ENCODE data around the gene SLC25A6. TPM values are rescaled to one million over a fixed set of nuclear protein-coding genes. Genes with fewer than 3 reads are reported as not detected.

Gene SLC25A6
- total and polyA plus RNA-seq, 2 donors (not counting 3 experiments of a cell fraction or from before 2014, with no cell fraction given), result 410 to 1,153 TPM

DNA sequence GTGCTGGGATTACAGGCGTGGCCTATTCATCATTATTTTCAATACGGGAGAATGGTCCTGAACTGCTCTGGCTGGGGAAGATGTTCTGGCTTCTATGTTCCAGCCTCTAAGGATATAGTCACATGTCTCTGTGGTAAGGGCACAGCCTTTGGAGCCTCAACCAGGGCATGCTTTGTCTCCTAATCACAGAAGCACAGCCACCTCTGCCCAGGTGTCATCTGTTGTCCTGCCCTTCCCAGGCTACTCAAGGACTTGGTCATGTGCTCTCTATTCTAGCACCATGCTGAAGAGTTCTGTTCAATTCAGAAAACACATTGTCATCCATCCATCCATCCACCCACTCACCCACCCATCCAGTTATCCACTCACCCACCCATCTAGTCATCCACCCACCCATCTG is 31.3 kb upstream of the SLC25A6 start:
- DNase-seq (ENCODE audit: low read depth, low spot score) (no peak), FAIRE-seq (no peak)
- no TSS peak for BruUV-seq (replicated peaks)
- no peak overlapping the region for H3K4me2 ChIP-seq (ENCODE audit: insufficient read depth, low read length)
- H3K9me1 ChIP-seq (replicated peaks; ENCODE audit: control insufficient read depth, extremely low read depth, insufficient read depth, low read length), result no peaks in the 10 kb centered on the region
- H3K4me3 ChIP-seq (replicated peaks in 1 of 3; ENCODE audit: insufficient read depth in 1 of 3, low read depth in 1 of 3, low read length in 3 of 3), result no peak overlapping the region
- ChIA-PET CTCF (no interaction called here), POLR2A (no interaction called here)
- dilution Hi-C loops (cut with MboI; ENCODE audit: extremely low pct_ligation_motif_present, low sequenced_read_pairs), result no loop called here
- H3K36me3 ChIP-seq (ENCODE audit: control insufficient read depth in 2 of 2, extremely low read depth in 1 of 2, insufficient read depth in 2 of 2, low read length in 2 of 2), result peaks cover 2 to 8% of the 10 kb centered on the region in 2 experiments
- TF ChIP-seq, protein P1, sequence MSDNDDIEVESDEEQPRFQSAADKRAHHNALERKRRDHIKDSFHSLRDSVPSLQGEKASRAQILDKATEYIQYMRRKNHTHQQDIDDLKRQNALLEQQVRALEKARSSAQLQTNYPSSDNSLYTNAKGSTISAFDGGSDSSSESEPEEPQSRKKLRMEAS (IDR thresholded peaks at IDR 0.05; ENCODE audit: insufficient read depth, insufficient read length), result no peak
- TF ChIP-seq MYC (IDR thresholded peaks at IDR 0.05; ENCODE audit: low read depth, low read length) (no peak), FOS (IDR thresholded peaks at IDR 0.05; ENCODE audit: borderline replicate concordance, insufficient read depth, low read length) (no peak), GATA2 (IDR thresholded peaks at IDR 0.05; ENCODE audit: insufficient read depth, insufficient read length, low read depth, low read length) (no peak), EZH2 (IDR thresholded peaks at IDR 0.05; ENCODE audit: borderline replicate concordance, low read depth, low read length, severe bottlenecking) (no peak), POLR2AphosphoS5 (IDR thresholded peaks at IDR 0.05; ENCODE audit: insufficient read depth, low read depth, low read length) (no peak), JUN (IDR thresholded peaks at IDR 0.05; ENCODE audit: borderline replicate concordance, insufficient read depth, insufficient read length, low read depth) (no peak), POLR2A (IDR thresholded peaks at IDR 0.05; ENCODE audit: low read depth, low read length) (no peak)
- TF ChIP-seq, protein P2, sequence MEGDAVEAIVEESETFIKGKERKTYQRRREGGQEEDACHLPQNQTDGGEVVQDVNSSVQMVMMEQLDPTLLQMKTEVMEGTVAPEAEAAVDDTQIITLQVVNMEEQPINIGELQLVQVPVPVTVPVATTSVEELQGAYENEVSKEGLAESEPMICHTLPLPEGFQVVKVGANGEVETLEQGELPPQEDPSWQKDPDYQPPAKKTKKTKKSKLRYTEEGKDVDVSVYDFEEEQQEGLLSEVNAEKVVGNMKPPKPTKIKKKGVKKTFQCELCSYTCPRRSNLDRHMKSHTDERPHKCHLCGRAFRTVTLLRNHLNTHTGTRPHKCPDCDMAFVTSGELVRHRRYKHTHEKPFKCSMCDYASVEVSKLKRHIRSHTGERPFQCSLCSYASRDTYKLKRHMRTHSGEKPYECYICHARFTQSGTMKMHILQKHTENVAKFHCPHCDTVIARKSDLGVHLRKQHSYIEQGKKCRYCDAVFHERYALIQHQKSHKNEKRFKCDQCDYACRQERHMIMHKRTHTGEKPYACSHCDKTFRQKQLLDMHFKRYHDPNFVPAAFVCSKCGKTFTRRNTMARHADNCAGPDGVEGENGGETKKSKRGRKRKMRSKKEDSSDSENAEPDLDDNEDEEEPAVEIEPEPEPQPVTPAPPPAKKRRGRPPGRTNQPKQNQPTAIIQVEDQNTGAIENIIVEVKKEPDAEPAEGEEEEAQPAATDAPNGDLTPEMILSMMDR (IDR thresholded peaks at IDR 0.05; ENCODE audit: extremely low read depth in 1 of 2, insufficient read depth in 1 of 2, low read depth in 1 of 2, low read length in 2 of 2), result no peak
- no peak overlapping the region for H3K9ac ChIP-seq (replicated peaks; ENCODE audit: extremely low read depth, insufficient read depth, low read length)
- H3K79me2 ChIP-seq (ENCODE audit: control insufficient read depth, insufficient read depth, low read length), result no peaks in the 10 kb centered on the region
- H3K27ac ChIP-seq (ENCODE audit: insufficient read depth, low read depth, low read length), result no peak overlapping the region
- no peaks in the 10 kb centered on the region for H3K27me3 ChIP-seq (ENCODE audit: control insufficient read depth in 2 of 2, insufficient read depth in 2 of 2, low read length in 2 of 2)
- H4K20me1 ChIP-seq (replicated peaks; ENCODE audit: control insufficient read depth, extremely low read depth, insufficient read depth, low read length), result no peaks in the 10 kb centered on the region
- H3K4me1 ChIP-seq (ENCODE audit: control insufficient read depth, extremely low read depth, insufficient read depth, low read length), result no peaks in the 10 kb centered on the region
- H3K9me3 ChIP-seq (replicated peaks; ENCODE audit: control insufficient read depth, insufficient read depth, low read length), result no peaks in the 10 kb centered on the region
- intact Hi-C loops (cut with micrococcal nuclease), result no loop called here
- H2AFZ ChIP-seq (ENCODE audit: low read depth, low read length), result no peak overlapping the region

Measured in endothelial cell of umbilical vein (primary cell).